HCT116 (cell line): ENCODE measurements around the gene FRMPD1. TPM values are rescaled to one million over a fixed set of nuclear protein-coding genes. Genes with fewer than 3 reads are reported as not detected.

Experiments
- ATAC-seq: fragments of 200-7000 bp; cut with Tn5 transposase; 2 replicates; pipeline ENCODE4 v1.9.1; 2020; ENCODE audit warnings: mild to moderate bottlenecking, moderate library complexity
- BruUV-seq: library from RNA; stranded (reverse); fragments of 400-500 nt; replicated peaks from 2 replicates; lab custom pipeline; 2021; lab: Mats Ljungman, UMichigan
- CTCF ChIA-PET: fragments of 300-600 bp; sonication (Branson Sonifier 250); formaldehyde crosslinking; loops from one replicate; lab custom pipeline; 2021; ENCODE audit warnings: antibody characterized with exemption; lab: Charles Lee
- POLR2A ChIA-PET: fragments of 300-600, 350-600 bp; sonication (Branson Sonifier 250); formaldehyde crosslinking; loops from one replicate; lab custom pipeline; 2021; ENCODE audit warnings: antibody characterized with exemption; lab: Charles Lee
- RAD21 ChIA-PET, 2 experiments: fragments of 300-600 bp; sonication (Branson Sonifier 250); formaldehyde crosslinking; loops; one replicate each; lab custom pipeline; 2023; ENCODE audit warnings: low total read pairs in 2 of 2; ENCODE audit not compliant: uncharacterized antibody in 2 of 2, unreplicated experiment in 2 of 2, low non-redundant PET in 1 of 2; lab: Charles Lee
- DNase-seq: peaks from one replicate; pipeline ENCODE4 v3.0.0-alpha.2; 2010; ENCODE audit warnings: low read depth, low spot score
- H2AFZ ChIP-seq: fragments of 200-600 bp; shearing (Covaris generic), sonication (generic); 2 replicates; pipeline ENCODE4 v1.6.1; 2017; ENCODE audit warnings: low read depth, mixed run types, mixed read lengths, antibody characterized with exemption, low read length; ENCODE audit not compliant: poor library complexity, severe bottlenecking
- H3K27ac ChIP-seq: 2 replicates; pipeline ENCODE4 v1.5.1; 2012; ENCODE audit warnings: low read depth, low read length
- H3K27me3 ChIP-seq: fragments of 200-600 bp; sonication (generic); 2 replicates; pipeline ENCODE4 v1.6.1; 2016; ENCODE audit warnings: mixed run types, low read length, mixed read lengths; ENCODE audit not compliant: insufficient read depth
- H3K36me3 ChIP-seq, 2 experiments: fragments of 200-500 bp in 1 of 2; fragments of 200-600 bp in 1 of 2; sonication (Bioruptor generic) in 1 of 2; sonication (generic) in 1 of 2; 2 replicates each; pipeline versions ENCODE4 v1.5.1 to v1.6.1; 2014 to 2016; ENCODE audit warnings: low read length in 2 of 2, inconsistent platforms in 1 of 2, mixed read lengths in 1 of 2, mixed run types in 1 of 2; ENCODE audit not compliant: insufficient read depth in 2 of 2, control insufficient read depth in 1 of 2
- H3K4me1 ChIP-seq, 2 experiments: fragments of 200-600 bp in 1 of 2; sonication (generic) in 1 of 2; 2 replicates each; pipeline versions ENCODE4 v1.5.1 to v1.6.1; 2012 to 2017; ENCODE audit warnings: low read length in 2 of 2, inconsistent platforms in 1 of 2, mild to moderate bottlenecking in 1 of 2, mixed read lengths in 1 of 2, mixed run types in 1 of 2, moderate library complexity in 1 of 2; ENCODE audit not compliant: insufficient read depth in 2 of 2, control insufficient read depth in 1 of 2
- H3K4me2 ChIP-seq: fragments of 200-600 bp; sonication (generic); 2 replicates; pipeline ENCODE4 v1.6.1; 2017; ENCODE audit warnings: mixed run types, low read length, mixed read lengths
- H3K4me3 ChIP-seq, 2 experiments: fragments of 200-600 bp in 1 of 2; sonication (generic) in 1 of 2; replicated peaks in 1 of 2; 2 replicates each; pipeline ENCODE4 v1.5.1; 2011 to 2016; ENCODE audit warnings: low read length in 2 of 2, control low read depth in 1 of 2, low read depth in 1 of 2, mild to moderate bottlenecking in 1 of 2, mixed read lengths in 1 of 2, mixed run types in 1 of 2
- H3K79me2 ChIP-seq: fragments of 200-600 bp; sonication (generic); 2 replicates; pipeline ENCODE4 v1.6.1; 2017; ENCODE audit warnings: mild to moderate bottlenecking, mixed run types, low read length, moderate library complexity, mixed read lengths; ENCODE audit not compliant: insufficient read depth
- H3K9ac ChIP-seq: fragments of 200-600 bp; sonication (generic); 2 replicates; pipeline ENCODE4 v1.6.1; 2016; ENCODE audit warnings: low read length, mixed read lengths
- H3K9me2 ChIP-seq: fragments of 200-600 bp; sonication (generic), shearing (Covaris generic); 2 replicates; pipeline ENCODE4 v1.6.1; 2017; ENCODE audit warnings: mixed run types, mild to moderate bottlenecking, moderate library complexity; ENCODE audit not compliant: insufficient read depth
- H3K9me3 ChIP-seq, 2 experiments: fragments of 200-500 bp in 1 of 2; fragments of 200-600 bp in 1 of 2; sonication (Bioruptor generic) in 1 of 2; sonication (generic) in 1 of 2; 2 replicates each; pipeline ENCODE4 v1.6.1; 2014 to 2017; ENCODE audit warnings: low read length in 2 of 2, mixed read lengths in 2 of 2, inconsistent platforms in 1 of 2, low read depth in 1 of 2, mild to moderate bottlenecking in 1 of 2, mixed run types in 1 of 2, moderate library complexity in 1 of 2; ENCODE audit not compliant: control insufficient read depth in 1 of 2, insufficient read depth in 1 of 2
- H4K20me1 ChIP-seq: fragments of 200-600 bp; sonication (generic), shearing (Covaris generic); 2 replicates; pipeline ENCODE4 v1.6.1; 2017; ENCODE audit warnings: mixed run types, mild to moderate bottlenecking, moderate library complexity; ENCODE audit not compliant: insufficient read depth
- ATF3 ChIP-seq: IDR thresholded peaks from 2 replicates; pipeline ENCODE4 v1.6.1; 2012
- CBX3 ChIP-seq: IDR thresholded peaks from 2 replicates; pipeline ENCODE4 v1.6.1; 2012; ENCODE audit warnings: low read depth
- CEBPB ChIP-seq: IDR thresholded peaks from 2 replicates; pipeline ENCODE4 v1.6.1; 2012; ENCODE audit warnings: low read depth
- EGR1 ChIP-seq: IDR thresholded peaks from 2 replicates; pipeline ENCODE4 v1.6.1; 2012; ENCODE audit warnings: low read depth
- ELF1 ChIP-seq: IDR thresholded peaks from 2 replicates; pipeline ENCODE4 v1.6.1; 2012; ENCODE audit warnings: low read depth, borderline replicate concordance
- EZH2 ChIP-seq: fragments of 200-600 bp; sonication (generic); IDR thresholded peaks from 2 replicates; pipeline ENCODE4 v1.6.1; 2017; ENCODE audit warnings: antibody characterized with exemption, mixed run types
- EZH2phosphoT487 ChIP-seq: fragments of 200-600 bp; IDR thresholded peaks from 2 replicates; pipeline ENCODE4 v1.6.1; 2018; ENCODE audit warnings: antibody characterized with exemption, borderline replicate concordance
- JUND ChIP-seq: IDR thresholded peaks from 2 replicates; pipeline ENCODE4 v1.6.1; 2012
- MAX ChIP-seq: IDR thresholded peaks from 2 replicates; pipeline ENCODE4 v1.6.1; 2012
- POLR2A ChIP-seq: IDR thresholded peaks from 2 replicates; pipeline ENCODE4 v1.7.0; 2011; ENCODE audit warnings: borderline replicate concordance; ENCODE audit not compliant: insufficient read depth, insufficient read length; ENCODE audit errors: extremely low read depth
- POLR2AphosphoS5 ChIP-seq: IDR thresholded peaks from 2 replicates; pipeline ENCODE4 v1.6.1; 2011; ENCODE audit warnings: mild to moderate bottlenecking, low read depth, low read length, moderate library complexity
- REST ChIP-seq: IDR thresholded peaks from 2 replicates; pipeline ENCODE4 v1.6.1; 2012; ENCODE audit warnings: low read depth
- SP1 ChIP-seq: IDR thresholded peaks from 2 replicates; pipeline ENCODE4 v1.6.1; 2012; ENCODE audit warnings: low read depth
- SRF ChIP-seq: IDR thresholded peaks from 2 replicates; pipeline ENCODE4 v1.6.1; 2012; ENCODE audit warnings: low read depth
- TCF7L2 ChIP-seq: IDR thresholded peaks from 2 replicates; pipeline ENCODE4 v1.7.0; 2011; ENCODE audit warnings: borderline replicate concordance, inconsistent platforms; ENCODE audit not compliant: insufficient read depth, insufficient read length; ENCODE audit errors: extremely low read depth
- YY1 ChIP-seq: IDR thresholded peaks from 2 replicates; pipeline ENCODE4 v1.6.1; 2011; ENCODE audit warnings: low read length, low read depth, moderate library complexity, mild to moderate bottlenecking; ENCODE audit not compliant: insufficient replicate concordance; ENCODE audit errors: extremely low read depth
- ZNF274 ChIP-seq: fragments of 200-500 bp; sonication (Bioruptor generic); IDR thresholded peaks from 2 replicates; pipeline ENCODE4 v1.6.1; 2014; ENCODE audit warnings: mild to moderate bottlenecking, low read depth, low read length, inconsistent platforms
- intact Hi-C: fragments of 100-400 bp; cut with micrococcal nuclease; formaldehyde crosslinking; loops from 2 replicates; pipeline ENCODE4 v1.10.0; 2022
- total RNA-seq: library from RNA; stranded (reverse); gene quantifications from one replicate; pipeline ENCODE4 v1.2.1, GENCODE V29; 2021; ENCODE audit not compliant: unreplicated experiment

The FRMPD1 gene
- total RNA-seq, 1 experiment from 2014 or later, result 0.52 TPM

DNA sequence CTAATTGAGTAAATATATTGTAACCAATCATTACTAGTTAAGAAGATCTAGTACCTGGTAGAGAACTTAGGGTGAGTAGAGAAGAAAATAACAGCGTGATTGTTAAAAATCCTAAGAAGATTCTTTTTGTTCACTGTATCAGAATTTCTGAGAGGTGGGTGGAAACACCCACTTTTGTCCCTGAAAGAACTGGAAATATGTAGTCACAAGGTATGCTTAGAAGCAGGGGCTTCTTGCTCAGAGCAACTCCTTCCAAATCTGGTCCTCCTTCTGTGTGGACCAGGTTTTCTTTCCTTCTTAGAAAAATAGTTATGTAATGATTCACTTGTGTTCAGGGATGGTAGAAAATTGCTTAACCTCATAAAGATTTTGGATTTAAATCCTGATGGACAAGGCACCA, 46.5 kb upstream of the FRMPD1 start:
- BruUV-seq, result no TSS peak

More for the DNA sequence above, 46.5 kb upstream of the FRMPD1 start:
- Histone ChIP-seq H4K20me1 (no peaks in the 10 kb centered on the region), H3K4me2 (no peak overlapping the region), H3K27ac (no peak overlapping the region), H3K9ac (no peak overlapping the region), H3K9me2 (no peaks in the 10 kb centered on the region; the same call in 1 of the 2 replicates), H2AFZ (no peak overlapping the region), H3K27me3 (peaks cover 20% of the 10 kb centered on the region; the same call in 1 of the 2 replicates), H3K4me1 (peaks cover 3 to 7% of the 10 kb centered on the region in 2 experiments; a peak in 2 of 4 replicates), H3K36me3 (no peaks in the 10 kb centered on the region), H3K79me2 (no peaks in the 10 kb centered on the region), H3K9me3 (no peaks in the 10 kb centered on the region), H3K4me3 (no peak overlapping the region)
- intact Hi-C loops, result no loop called here
- ChIA-PET CTCF (no interaction called here), RAD21 (no interaction called here), POLR2A (no interaction called here)
- DNase-seq (no peak), ATAC-seq (no peak)
- no peak for TF ChIP-seq JUND
- TF ChIP-seq SRF, result no peak
- TF ChIP-seq POLR2AphosphoS5, result no peak
- no peak for TF ChIP-seq ZNF274
- no peak for TF ChIP-seq MAX
- no peak for TF ChIP-seq EZH2
- TF ChIP-seq POLR2A, result no peak
- no peak for TF ChIP-seq ATF3
- TF ChIP-seq CEBPB, result no peak
- no peak for TF ChIP-seq YY1
- no peak for TF ChIP-seq ELF1
- no peak for TF ChIP-seq CBX3
- no peak for TF ChIP-seq REST
- no peak for TF ChIP-seq EZH2phosphoT487
- no peak for TF ChIP-seq TCF7L2
- TF ChIP-seq EGR1, result no peak
- TF ChIP-seq SP1, result no peak
